GM12872 (cell line): ENCODE data around the gene PVALEF.

Experiments used
- TF ChIP-seq, protein P1 (sequence below): IDR thresholded peaks from 3 replicates; pipeline ENCODE4 v1.5.1; 2011; ENCODE audit warnings: low read depth, mild to moderate bottlenecking, low read length, moderate library complexity; ENCODE audit not compliant: insufficient read depth

Gene PVALEF

DNA sequence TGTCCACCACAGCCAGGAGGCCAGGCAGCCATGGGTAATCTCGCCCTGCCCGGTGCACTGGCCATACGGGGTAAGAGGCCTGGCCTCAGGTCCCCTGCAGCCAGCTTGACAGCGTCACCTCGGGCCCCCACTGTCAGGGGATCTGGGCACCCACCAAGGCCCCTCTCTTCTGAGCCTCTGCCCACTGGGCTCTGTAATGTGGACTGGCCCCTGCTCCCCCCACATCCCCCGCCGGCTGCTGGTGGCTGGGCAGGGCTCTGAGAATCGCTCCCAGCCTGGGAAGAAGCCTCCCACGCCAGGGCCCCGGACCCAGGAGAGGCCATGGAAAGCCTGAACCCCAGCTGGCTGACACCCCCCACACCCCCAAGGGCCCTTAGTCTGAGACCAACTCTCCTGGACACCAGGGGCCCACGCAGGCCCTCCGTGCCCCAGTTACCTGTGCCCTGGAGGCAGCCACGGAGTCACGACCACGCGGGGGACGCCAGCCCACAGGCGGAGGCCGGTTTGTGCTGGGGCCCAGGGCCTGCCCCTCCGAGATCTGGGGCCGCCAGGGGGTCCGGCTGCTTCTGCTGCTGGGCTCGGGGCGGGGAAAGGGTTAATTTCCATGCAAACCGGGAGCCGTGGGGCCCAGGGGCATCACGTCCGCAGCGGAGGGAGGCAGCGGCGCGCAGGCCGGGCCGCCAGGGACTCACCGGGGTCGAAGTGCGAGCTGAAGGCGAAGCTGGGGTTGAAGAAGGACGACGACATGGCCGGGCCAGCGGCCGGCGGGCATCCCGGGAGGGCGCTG, at the start of gene PVALEF:
Gene PVALEF (plus strand): TSS at position 262 of the 787 bp plus-strand sequence. CDS start 15,720 bp downstream, outside the sequence.
- TF ChIP-seq, protein P1, sequence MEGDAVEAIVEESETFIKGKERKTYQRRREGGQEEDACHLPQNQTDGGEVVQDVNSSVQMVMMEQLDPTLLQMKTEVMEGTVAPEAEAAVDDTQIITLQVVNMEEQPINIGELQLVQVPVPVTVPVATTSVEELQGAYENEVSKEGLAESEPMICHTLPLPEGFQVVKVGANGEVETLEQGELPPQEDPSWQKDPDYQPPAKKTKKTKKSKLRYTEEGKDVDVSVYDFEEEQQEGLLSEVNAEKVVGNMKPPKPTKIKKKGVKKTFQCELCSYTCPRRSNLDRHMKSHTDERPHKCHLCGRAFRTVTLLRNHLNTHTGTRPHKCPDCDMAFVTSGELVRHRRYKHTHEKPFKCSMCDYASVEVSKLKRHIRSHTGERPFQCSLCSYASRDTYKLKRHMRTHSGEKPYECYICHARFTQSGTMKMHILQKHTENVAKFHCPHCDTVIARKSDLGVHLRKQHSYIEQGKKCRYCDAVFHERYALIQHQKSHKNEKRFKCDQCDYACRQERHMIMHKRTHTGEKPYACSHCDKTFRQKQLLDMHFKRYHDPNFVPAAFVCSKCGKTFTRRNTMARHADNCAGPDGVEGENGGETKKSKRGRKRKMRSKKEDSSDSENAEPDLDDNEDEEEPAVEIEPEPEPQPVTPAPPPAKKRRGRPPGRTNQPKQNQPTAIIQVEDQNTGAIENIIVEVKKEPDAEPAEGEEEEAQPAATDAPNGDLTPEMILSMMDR = no peak

DNA sequence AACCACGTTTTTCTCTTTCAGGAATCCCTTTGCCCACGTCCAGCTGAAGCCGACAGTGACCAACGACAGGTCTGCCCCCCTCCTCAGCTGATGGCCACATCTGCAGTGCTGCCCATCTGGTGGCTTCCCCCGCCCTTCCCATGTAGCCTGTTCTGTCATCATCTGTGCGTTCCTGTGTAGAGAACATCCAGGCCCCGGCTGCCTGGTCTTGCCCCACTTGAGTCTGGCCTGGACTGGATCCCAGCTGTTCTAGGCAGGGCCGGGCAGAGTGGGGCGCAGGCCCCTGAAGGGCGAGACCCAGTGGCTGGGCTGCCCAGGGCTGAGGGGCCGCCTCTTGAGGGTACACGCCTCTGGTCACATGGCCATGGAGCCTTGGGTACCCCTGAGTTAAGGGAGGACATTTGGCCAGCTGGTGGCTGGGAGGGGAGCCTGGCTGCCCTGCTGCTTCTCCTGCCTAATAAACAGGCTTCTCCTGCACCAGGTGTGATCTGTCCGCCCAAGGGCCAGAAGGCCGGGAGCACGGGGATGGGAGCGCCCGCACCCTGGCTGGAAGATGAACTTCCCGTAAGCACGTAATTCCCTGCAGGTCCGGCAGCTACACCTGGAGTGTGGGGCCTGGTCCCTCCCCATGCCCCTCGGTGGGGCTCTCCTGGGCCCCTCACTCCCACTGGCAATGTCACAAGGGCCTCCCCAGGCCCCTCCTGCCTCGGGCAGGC, 49.4 kb upstream of the PVALEF start:
- TF ChIP-seq, protein P1 = no peak

DNA sequence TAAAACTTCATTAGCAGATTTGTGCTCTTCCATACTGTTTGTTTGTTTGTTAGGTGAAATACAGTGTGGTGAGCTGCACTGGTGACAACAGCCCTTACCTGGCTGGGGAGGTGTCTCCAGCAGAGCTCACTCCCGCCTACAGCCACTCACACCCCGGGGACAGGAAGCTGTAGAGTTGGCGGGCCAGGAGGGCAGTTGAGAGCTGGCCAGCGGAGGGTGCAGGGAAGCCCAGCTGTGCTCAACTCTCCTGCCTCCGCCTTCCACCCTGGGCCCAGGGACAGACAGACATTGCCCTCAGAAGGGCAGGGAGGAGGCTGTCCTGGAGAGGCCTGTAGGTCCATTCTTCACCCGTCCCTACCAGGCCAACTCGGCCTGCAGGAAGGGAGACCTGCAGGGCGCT, 48.6 kb upstream of the PVALEF start:
- TF ChIP-seq, protein P1 = no peak

DNA sequence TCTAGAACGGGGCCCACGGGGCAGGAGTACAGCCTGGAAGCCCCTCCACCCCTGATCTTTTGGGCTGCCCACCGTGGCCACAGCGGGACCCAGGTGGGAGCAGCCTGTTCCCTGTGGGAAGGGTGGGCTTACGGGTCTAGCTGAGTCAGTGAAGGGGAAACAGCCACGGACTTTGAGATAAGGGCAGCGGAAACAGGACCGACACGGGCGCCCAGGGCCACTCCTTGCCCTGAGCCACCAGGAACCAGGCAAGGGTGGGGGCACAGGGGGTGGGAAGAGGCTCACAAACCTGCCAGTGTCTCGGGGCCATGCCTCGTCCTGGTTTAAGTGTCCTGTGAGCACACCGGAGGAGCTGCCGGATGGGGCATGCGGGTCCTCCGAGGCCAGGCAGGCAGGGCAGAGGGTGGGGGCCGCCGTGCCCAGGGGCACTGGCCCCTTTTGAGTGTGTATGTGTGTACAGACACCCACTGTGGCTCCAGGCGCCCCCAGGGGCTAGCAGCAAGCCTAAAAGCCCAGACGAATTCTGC, 47.6 kb upstream of the PVALEF start:
- TF ChIP-seq, protein P1 = no peak

DNA sequence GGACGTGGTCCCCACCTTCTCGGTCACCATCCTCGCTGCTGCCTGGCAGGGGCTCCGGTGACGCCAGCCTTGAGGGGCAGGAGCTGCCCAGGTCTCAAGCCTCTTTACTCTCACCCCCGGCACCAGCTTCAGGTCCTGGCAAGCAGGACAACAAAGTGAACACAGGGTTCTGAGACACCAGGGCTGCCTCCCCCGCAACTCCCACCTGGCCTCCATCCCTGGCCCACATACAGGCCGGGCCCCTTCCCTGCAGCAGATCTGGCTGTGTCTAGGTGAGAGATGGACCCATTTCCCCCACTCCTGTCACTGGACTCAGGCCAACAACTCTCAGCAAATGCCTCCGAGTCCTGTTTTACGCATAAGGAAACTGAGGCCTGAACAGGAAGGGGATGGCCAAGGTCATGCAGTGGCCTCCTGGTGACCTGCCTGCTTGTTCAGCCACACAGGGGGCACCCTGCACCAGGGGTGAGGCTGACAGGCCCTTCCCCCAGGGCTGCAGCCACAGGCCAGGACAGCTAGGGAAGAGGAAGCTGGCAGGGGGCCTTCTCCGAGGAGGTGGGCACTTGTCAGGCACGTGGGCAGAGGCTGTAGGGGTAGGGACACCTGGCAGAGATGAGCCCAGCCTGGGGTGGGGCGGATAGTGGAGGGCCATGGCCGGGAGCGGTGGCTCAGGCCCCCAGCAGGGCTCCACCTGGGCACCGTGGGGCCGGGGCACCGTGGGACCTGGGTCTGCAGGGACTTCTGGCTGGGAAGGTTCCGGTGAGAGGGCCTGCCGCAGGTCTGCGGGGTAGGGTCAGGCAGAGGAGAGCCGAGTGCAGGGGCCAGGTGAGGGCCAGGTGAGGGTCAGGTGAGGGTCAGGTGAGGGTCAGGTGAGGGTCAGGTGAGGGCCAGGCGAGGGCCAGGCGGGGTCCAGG, 46.7 kb upstream of the PVALEF start:
- TF ChIP-seq, protein P1 = no peak

DNA sequence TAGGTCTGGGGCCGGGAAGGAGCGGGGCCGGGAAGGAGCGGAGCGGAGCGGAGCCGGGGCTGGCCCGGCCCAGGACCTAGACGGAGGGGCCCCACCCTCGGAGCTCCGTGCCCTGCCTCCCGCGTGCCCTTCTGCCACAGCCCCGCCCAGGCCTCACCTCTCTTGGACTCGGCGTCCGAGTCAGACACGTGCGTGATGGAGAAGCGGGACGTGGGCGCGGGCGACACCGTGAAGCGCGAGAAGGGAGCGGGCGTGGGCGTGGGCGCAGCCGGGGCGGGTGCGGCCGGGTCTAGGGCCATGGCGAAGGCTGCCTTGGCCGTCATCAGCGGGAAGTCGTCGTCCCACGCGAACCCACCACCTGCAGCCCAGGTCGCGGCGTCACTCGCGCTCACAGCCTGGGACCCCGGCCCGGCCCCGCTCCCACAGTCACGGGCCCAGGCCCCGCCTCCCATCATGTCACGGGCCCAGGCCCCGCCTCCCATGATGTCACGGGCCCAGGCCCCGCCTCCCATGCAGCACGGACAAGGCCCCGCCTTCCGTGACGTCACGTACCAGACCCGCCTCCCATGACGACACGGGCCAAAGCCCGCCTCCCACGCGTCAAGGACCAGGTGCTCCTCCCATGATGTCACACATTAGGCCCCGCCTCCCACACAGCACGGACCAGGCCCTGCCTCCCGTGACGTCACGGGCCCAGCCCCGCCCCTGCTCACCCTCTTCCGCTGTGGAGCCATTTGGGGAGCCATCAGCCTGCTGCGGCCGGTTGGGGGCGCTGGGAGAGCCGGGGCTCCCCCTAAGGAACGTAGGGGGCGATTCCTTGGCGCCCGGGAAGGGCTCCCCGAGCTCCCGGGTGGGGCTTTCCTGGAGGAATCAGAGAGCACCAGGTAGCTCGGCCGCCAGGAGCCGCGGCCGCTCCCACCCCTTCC, 45.8 kb upstream of the PVALEF start:
- TF ChIP-seq, protein P1 = no peak
